HCT116 (cell line): ENCODE data around the gene DDX54. TPM values are rescaled to one million over a fixed set of nuclear protein-coding genes. Genes with fewer than 3 reads are reported as not detected.

Experiments
- ATAC-seq: fragments of 200-7000 bp; cut with Tn5 transposase; 2 replicates; pipeline ENCODE4 v1.9.1; 2020; ENCODE audit warnings: mild to moderate bottlenecking, moderate library complexity
- BruUV-seq: library from RNA; stranded (reverse); fragments of 400-500 nt; replicated peaks from 2 replicates; lab custom pipeline; 2021; lab: Mats Ljungman, UMichigan
- CTCF ChIA-PET: fragments of 300-600 bp; sonication (Branson Sonifier 250); formaldehyde crosslinking; loops from one replicate; lab custom pipeline; 2021; ENCODE audit warnings: antibody characterized with exemption; lab: Charles Lee
- POLR2A ChIA-PET: fragments of 300-600, 350-600 bp; sonication (Branson Sonifier 250); formaldehyde crosslinking; loops from one replicate; lab custom pipeline; 2021; ENCODE audit warnings: antibody characterized with exemption; lab: Charles Lee
- RAD21 ChIA-PET, 2 experiments: fragments of 300-600 bp; sonication (Branson Sonifier 250); formaldehyde crosslinking; loops; one replicate each; lab custom pipeline; 2023; ENCODE audit warnings: low total read pairs in 2 of 2; ENCODE audit not compliant: uncharacterized antibody in 2 of 2, unreplicated experiment in 2 of 2, low non-redundant PET in 1 of 2; lab: Charles Lee
- DNase-seq: peaks from one replicate; pipeline ENCODE4 v3.0.0-alpha.2; 2010; ENCODE audit warnings: low read depth, low spot score
- H2AFZ ChIP-seq: fragments of 200-600 bp; shearing (Covaris generic), sonication (generic); 2 replicates; pipeline ENCODE4 v1.6.1; 2017; ENCODE audit warnings: low read depth, mixed run types, mixed read lengths, antibody characterized with exemption, low read length; ENCODE audit not compliant: poor library complexity, severe bottlenecking
- H3K27ac ChIP-seq: 2 replicates; pipeline ENCODE4 v1.5.1; 2012; ENCODE audit warnings: low read depth, low read length
- H3K27me3 ChIP-seq: fragments of 200-600 bp; sonication (generic); 2 replicates; pipeline ENCODE4 v1.6.1; 2016; ENCODE audit warnings: mixed run types, low read length, mixed read lengths; ENCODE audit not compliant: insufficient read depth
- H3K36me3 ChIP-seq, 2 experiments: fragments of 200-500 bp in 1 of 2; fragments of 200-600 bp in 1 of 2; sonication (Bioruptor generic) in 1 of 2; sonication (generic) in 1 of 2; 2 replicates each; pipeline versions ENCODE4 v1.5.1 to v1.6.1; 2014 to 2016; ENCODE audit warnings: low read length in 2 of 2, inconsistent platforms in 1 of 2, mixed read lengths in 1 of 2, mixed run types in 1 of 2; ENCODE audit not compliant: insufficient read depth in 2 of 2, control insufficient read depth in 1 of 2
- H3K4me1 ChIP-seq, 2 experiments: fragments of 200-600 bp in 1 of 2; sonication (generic) in 1 of 2; 2 replicates each; pipeline versions ENCODE4 v1.5.1 to v1.6.1; 2012 to 2017; ENCODE audit warnings: low read length in 2 of 2, inconsistent platforms in 1 of 2, mild to moderate bottlenecking in 1 of 2, mixed read lengths in 1 of 2, mixed run types in 1 of 2, moderate library complexity in 1 of 2; ENCODE audit not compliant: insufficient read depth in 2 of 2, control insufficient read depth in 1 of 2
- H3K4me2 ChIP-seq: fragments of 200-600 bp; sonication (generic); 2 replicates; pipeline ENCODE4 v1.6.1; 2017; ENCODE audit warnings: mixed run types, low read length, mixed read lengths
- H3K4me3 ChIP-seq, 2 experiments: fragments of 200-600 bp in 1 of 2; sonication (generic) in 1 of 2; replicated peaks in 1 of 2; 2 replicates each; pipeline ENCODE4 v1.5.1; 2011 to 2016; ENCODE audit warnings: low read length in 2 of 2, control low read depth in 1 of 2, low read depth in 1 of 2, mild to moderate bottlenecking in 1 of 2, mixed read lengths in 1 of 2, mixed run types in 1 of 2
- H3K79me2 ChIP-seq: fragments of 200-600 bp; sonication (generic); 2 replicates; pipeline ENCODE4 v1.6.1; 2017; ENCODE audit warnings: mild to moderate bottlenecking, mixed run types, low read length, moderate library complexity, mixed read lengths; ENCODE audit not compliant: insufficient read depth
- H3K9ac ChIP-seq: fragments of 200-600 bp; sonication (generic); 2 replicates; pipeline ENCODE4 v1.6.1; 2016; ENCODE audit warnings: low read length, mixed read lengths
- H3K9me2 ChIP-seq: fragments of 200-600 bp; sonication (generic), shearing (Covaris generic); 2 replicates; pipeline ENCODE4 v1.6.1; 2017; ENCODE audit warnings: mixed run types, mild to moderate bottlenecking, moderate library complexity; ENCODE audit not compliant: insufficient read depth
- H3K9me3 ChIP-seq, 2 experiments: fragments of 200-500 bp in 1 of 2; fragments of 200-600 bp in 1 of 2; sonication (Bioruptor generic) in 1 of 2; sonication (generic) in 1 of 2; 2 replicates each; pipeline ENCODE4 v1.6.1; 2014 to 2017; ENCODE audit warnings: low read length in 2 of 2, mixed read lengths in 2 of 2, inconsistent platforms in 1 of 2, low read depth in 1 of 2, mild to moderate bottlenecking in 1 of 2, mixed run types in 1 of 2, moderate library complexity in 1 of 2; ENCODE audit not compliant: control insufficient read depth in 1 of 2, insufficient read depth in 1 of 2
- H4K20me1 ChIP-seq: fragments of 200-600 bp; sonication (generic), shearing (Covaris generic); 2 replicates; pipeline ENCODE4 v1.6.1; 2017; ENCODE audit warnings: mixed run types, mild to moderate bottlenecking, moderate library complexity; ENCODE audit not compliant: insufficient read depth
- EZH2 ChIP-seq: fragments of 200-600 bp; sonication (generic); IDR thresholded peaks from 2 replicates; pipeline ENCODE4 v1.6.1; 2017; ENCODE audit warnings: antibody characterized with exemption, mixed run types
- EZH2phosphoT487 ChIP-seq: fragments of 200-600 bp; IDR thresholded peaks from 2 replicates; pipeline ENCODE4 v1.6.1; 2018; ENCODE audit warnings: antibody characterized with exemption, borderline replicate concordance
- JUND ChIP-seq: IDR thresholded peaks from 2 replicates; pipeline ENCODE4 v1.6.1; 2012
- RAD21 ChIP-seq: IDR thresholded peaks from 2 replicates; pipeline ENCODE4 v1.6.1; 2012; ENCODE audit warnings: low read depth, mild to moderate bottlenecking
- SIN3A ChIP-seq: IDR thresholded peaks from 2 replicates; pipeline ENCODE4 v1.6.1; 2012; ENCODE audit warnings: low read depth
- YY1 ChIP-seq: IDR thresholded peaks from 2 replicates; pipeline ENCODE4 v1.6.1; 2011; ENCODE audit warnings: low read length, low read depth, moderate library complexity, mild to moderate bottlenecking; ENCODE audit not compliant: insufficient replicate concordance; ENCODE audit errors: extremely low read depth
- ZFX ChIP-seq: fragments of 450-650 bp; IDR thresholded peaks from 2 replicates; pipeline ENCODE4 v1.6.1; 2017
- ZNF274 ChIP-seq: fragments of 200-500 bp; sonication (Bioruptor generic); IDR thresholded peaks from 2 replicates; pipeline ENCODE4 v1.6.1; 2014; ENCODE audit warnings: mild to moderate bottlenecking, low read depth, low read length, inconsistent platforms
- intact Hi-C: fragments of 100-400 bp; cut with micrococcal nuclease; formaldehyde crosslinking; loops from 2 replicates; pipeline ENCODE4 v1.10.0; 2022
- total RNA-seq: library from RNA; stranded (reverse); gene quantifications from one replicate; pipeline ENCODE4 v1.2.1, GENCODE V29; 2021; ENCODE audit not compliant: unreplicated experiment
- TF ChIP-seq, protein P1 (sequence below): IDR thresholded peaks from 2 replicates; pipeline ENCODE4 v1.6.1; 2011; ENCODE audit warnings: mild to moderate bottlenecking, low read length, moderate library complexity; ENCODE audit not compliant: insufficient replicate concordance; ENCODE audit errors: extremely low read depth
- TF ChIP-seq, protein P2 (sequence below), 3 experiments: fragments of 200-600 bp in 1 of 3; sonication (generic) in 1 of 3; IDR thresholded peaks in 2 of 3; conservative IDR thresholded peaks in 1 of 3; 2 replicates each; pipeline ENCODE4 v1.5.1; 2012 to 2017; ENCODE audit warnings: low read depth in 2 of 3, low read length in 2 of 3, antibody characterized with exemption in 1 of 3, borderline replicate concordance in 1 of 3, control low read depth in 1 of 3, mild to moderate bottlenecking in 1 of 3, mixed read lengths in 1 of 3, mixed run types in 1 of 3, moderate library complexity in 1 of 3; ENCODE audit not compliant: insufficient read depth in 1 of 3
- TF ChIP-seq, protein P3 (sequence below): IDR thresholded peaks from 2 replicates; pipeline ENCODE4 v1.6.1; 2012; ENCODE audit warnings: low read depth

The DDX54 gene
- total RNA-seq, 1 experiment from 2014 or later, result 110 TPM

DNA sequence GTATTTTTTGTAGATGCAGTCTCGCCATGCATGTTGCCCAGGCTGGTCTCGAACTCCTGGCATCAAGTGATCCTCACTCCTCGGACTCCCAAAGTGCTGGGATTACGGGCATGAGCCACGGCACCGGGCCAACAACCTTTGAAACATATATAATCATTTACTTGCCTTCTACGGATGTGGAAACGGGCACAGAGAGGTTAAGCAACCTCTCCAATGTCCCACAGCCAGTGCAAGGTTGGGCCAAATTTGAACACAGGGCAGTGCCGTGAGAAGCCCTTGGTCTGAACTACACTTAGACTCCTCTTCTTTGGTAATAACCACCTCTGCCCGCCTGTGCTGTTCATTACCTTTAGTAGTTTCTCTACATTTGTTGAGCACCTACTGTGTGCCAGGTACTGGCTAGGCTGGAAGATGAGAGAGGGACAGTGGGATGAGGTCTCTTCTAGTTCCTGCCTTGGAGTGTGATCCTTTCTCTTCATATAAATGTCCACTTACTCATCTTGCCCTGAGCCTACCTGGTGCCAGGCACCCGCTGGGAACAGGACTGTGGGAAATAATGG is 2.2 kb downstream of the DDX54 start (continued):
- TF ChIP-seq, protein P1, sequence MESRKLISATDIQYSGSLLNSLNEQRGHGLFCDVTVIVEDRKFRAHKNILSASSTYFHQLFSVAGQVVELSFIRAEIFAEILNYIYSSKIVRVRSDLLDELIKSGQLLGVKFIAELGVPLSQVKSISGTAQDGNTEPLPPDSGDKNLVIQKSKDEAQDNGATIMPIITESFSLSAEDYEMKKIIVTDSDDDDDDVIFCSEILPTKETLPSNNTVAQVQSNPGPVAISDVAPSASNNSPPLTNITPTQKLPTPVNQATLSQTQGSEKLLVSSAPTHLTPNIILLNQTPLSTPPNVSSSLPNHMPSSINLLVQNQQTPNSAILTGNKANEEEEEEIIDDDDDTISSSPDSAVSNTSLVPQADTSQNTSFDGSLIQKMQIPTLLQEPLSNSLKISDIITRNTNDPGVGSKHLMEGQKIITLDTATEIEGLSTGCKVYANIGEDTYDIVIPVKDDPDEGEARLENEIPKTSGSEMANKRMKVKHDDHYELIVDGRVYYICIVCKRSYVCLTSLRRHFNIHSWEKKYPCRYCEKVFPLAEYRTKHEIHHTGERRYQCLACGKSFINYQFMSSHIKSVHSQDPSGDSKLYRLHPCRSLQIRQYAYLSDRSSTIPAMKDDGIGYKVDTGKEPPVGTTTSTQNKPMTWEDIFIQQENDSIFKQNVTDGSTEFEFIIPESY, result no peak
- TF ChIP-seq RAD21 (no peak), ZFX (no peak)
- TF ChIP-seq, all 23 proteins: peak for 0

DNA sequence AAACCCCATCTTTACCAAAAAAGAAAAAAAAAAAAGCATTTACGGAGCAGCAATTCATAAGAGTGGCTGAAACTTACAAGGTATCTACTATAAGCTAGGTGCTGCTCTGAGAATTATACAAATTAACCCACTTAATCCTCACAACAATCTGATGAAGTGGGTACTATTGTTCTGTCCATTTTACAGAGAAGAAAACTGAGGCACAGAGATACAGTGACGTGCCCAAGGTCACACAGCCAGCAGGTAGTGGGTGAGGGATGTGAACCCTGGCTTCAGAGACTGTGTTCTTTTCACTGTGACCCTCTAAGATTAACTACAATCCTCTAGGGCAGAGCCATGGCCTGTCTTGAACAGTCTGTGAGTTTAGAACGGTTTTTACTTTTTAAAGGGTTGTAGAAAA is 3.3 kb downstream of the DDX54 start:
- TF ChIP-seq, protein P2, sequence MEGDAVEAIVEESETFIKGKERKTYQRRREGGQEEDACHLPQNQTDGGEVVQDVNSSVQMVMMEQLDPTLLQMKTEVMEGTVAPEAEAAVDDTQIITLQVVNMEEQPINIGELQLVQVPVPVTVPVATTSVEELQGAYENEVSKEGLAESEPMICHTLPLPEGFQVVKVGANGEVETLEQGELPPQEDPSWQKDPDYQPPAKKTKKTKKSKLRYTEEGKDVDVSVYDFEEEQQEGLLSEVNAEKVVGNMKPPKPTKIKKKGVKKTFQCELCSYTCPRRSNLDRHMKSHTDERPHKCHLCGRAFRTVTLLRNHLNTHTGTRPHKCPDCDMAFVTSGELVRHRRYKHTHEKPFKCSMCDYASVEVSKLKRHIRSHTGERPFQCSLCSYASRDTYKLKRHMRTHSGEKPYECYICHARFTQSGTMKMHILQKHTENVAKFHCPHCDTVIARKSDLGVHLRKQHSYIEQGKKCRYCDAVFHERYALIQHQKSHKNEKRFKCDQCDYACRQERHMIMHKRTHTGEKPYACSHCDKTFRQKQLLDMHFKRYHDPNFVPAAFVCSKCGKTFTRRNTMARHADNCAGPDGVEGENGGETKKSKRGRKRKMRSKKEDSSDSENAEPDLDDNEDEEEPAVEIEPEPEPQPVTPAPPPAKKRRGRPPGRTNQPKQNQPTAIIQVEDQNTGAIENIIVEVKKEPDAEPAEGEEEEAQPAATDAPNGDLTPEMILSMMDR (IDR thresholded peaks at IDR 0.05 in 2 of 3, conservative IDR thresholded peaks at IDR 0.05 in 1 of 3; ENCODE audit: borderline replicate concordance in 1 of 3, insufficient read depth in 1 of 3, low read depth in 2 of 3, low read length in 2 of 3), result no peak
- TF ChIP-seq EZH2phosphoT487 (no peak), JUND (no peak), RAD21 (no peak), YY1 (no peak), ZNF274 (no peak), SIN3A (no peak), EZH2 (no peak)
- TF ChIP-seq, protein P1, result no peak
- TF ChIP-seq, protein P3, sequence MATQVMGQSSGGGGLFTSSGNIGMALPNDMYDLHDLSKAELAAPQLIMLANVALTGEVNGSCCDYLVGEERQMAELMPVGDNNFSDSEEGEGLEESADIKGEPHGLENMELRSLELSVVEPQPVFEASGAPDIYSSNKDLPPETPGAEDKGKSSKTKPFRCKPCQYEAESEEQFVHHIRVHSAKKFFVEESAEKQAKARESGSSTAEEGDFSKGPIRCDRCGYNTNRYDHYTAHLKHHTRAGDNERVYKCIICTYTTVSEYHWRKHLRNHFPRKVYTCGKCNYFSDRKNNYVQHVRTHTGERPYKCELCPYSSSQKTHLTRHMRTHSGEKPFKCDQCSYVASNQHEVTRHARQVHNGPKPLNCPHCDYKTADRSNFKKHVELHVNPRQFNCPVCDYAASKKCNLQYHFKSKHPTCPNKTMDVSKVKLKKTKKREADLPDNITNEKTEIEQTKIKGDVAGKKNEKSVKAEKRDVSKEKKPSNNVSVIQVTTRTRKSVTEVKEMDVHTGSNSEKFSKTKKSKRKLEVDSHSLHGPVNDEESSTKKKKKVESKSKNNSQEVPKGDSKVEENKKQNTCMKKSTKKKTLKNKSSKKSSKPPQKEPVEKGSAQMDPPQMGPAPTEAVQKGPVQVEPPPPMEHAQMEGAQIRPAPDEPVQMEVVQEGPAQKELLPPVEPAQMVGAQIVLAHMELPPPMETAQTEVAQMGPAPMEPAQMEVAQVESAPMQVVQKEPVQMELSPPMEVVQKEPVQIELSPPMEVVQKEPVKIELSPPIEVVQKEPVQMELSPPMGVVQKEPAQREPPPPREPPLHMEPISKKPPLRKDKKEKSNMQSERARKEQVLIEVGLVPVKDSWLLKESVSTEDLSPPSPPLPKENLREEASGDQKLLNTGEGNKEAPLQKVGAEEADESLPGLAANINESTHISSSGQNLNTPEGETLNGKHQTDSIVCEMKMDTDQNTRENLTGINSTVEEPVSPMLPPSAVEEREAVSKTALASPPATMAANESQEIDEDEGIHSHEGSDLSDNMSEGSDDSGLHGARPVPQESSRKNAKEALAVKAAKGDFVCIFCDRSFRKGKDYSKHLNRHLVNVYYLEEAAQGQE, result no peak
- CTCF ChIA-PET, result no interaction called here
- H3K9ac ChIP-seq, result no peak overlapping the region
- RAD21 ChIA-PET, result no interaction called here
- no peaks in the 10 kb centered on the region for H3K27me3 ChIP-seq
- intact Hi-C loops, result no loop called here
- DNase-seq (no peak), ATAC-seq (no peak)
- peaks cover 21 to 51% of the 10 kb centered on the region in 2 experiments for H3K36me3 ChIP-seq
- no peak overlapping the region for H3K4me3 ChIP-seq
- H3K4me1 ChIP-seq, result peaks cover 8 to 37% of the 10 kb centered on the region in 2 experiments; a peak in 3 of 4 replicates
- no peak overlapping the region for H2AFZ ChIP-seq
- no peaks in the 10 kb centered on the region for H3K9me3 ChIP-seq
- no TSS peak for BruUV-seq
- POLR2A ChIA-PET, result no interaction called here
- H3K9me2 ChIP-seq, result no peaks in the 10 kb centered on the region
- H3K27ac ChIP-seq, result no peak overlapping the region
- H3K4me2 ChIP-seq, result no peak overlapping the region
- no peaks in the 10 kb centered on the region; the same call in 1 of the 2 replicates for H4K20me1 ChIP-seq
- peaks cover 75% of the 10 kb centered on the region for H3K79me2 ChIP-seq
